AG04449 (cell line): Measurements from ENCODE around the gene INMT.

Experiments
- CTCF ChIA-PET: fragments of 350-600 bp; formaldehyde crosslinking; extraction: SDS; loops from one replicate; lab custom pipeline; 2021; ENCODE audit warnings: antibody characterized with exemption; lab: Yijun Ruan, JAX
- POLR2A ChIA-PET: fragments of 400-600, 350-600 bp; formaldehyde crosslinking; extraction: SDS; loops from one replicate; lab custom pipeline; 2020; ENCODE audit warnings: antibody characterized with exemption, inconsistent platforms; lab: Yijun Ruan, JAX
- DNase-seq: peaks from one replicate; pipeline ENCODE4 v3.0.0-alpha.2; 2010; ENCODE audit warnings: low read depth, low spot score
- H3K4me3 ChIP-seq: 2 replicates; pipeline ENCODE4 v1.5.1; 2011; ENCODE audit warnings: low read depth, mild to moderate bottlenecking, control low read depth, low read length
- CTCF ChIP-seq: IDR thresholded peaks from one replicate; pipeline ENCODE4 v1.5.1; 2011; ENCODE audit warnings: mild to moderate bottlenecking, moderate library complexity, low read length, control low read depth, inconsistent platforms; ENCODE audit not compliant: insufficient read depth; ENCODE audit errors: missing control alignments

INMT gene

GRCh38 chr7:30723776-30724175 is 28.2 kb upstream of the INMT start:
- ChIA-PET POLR2A (no interaction called here), CTCF (interaction anchor here (1.8 kb wide), 1 partner anchor 16 kb away, joined by 10 read pairs; no protein-coding TSS in a partner anchor)
- H3K4me3 ChIP-seq, result no peak overlapping the region
- DNase-seq, result no peak
- no peak for TF ChIP-seq CTCF

GRCh38 chr7:30726296-30727006 is 25.5 kb upstream of the INMT start:
- TF ChIP-seq CTCF, result no peak
- ChIA-PET CTCF (interaction anchor here (0.7 to 1.4 kb wide), 3 partner anchors 12 to 15 kb away, joined by 3 to 8 read pairs (median 3); no protein-coding TSS in a partner anchor), POLR2A (no interaction called here)
- H3K4me3 ChIP-seq, result no peak overlapping the region
- DNase-seq, result no peak

GRCh38 chr7:30727061-30727945 is 24.6 kb upstream of the INMT start:
- ChIA-PET CTCF (interaction anchor here (0.7 to 0.8 kb wide), 3 partner anchors 11 to 14 kb away, joined by 3 read pairs; no protein-coding TSS in a partner anchor), POLR2A (no interaction called here)
- DNase-seq, result no peak
- no peak overlapping the region for H3K4me3 ChIP-seq
- TF ChIP-seq CTCF, result no peak

GRCh38 chr7:30728591-30729100 is 23.3 kb upstream of the INMT start:
- ChIA-PET POLR2A (no interaction called here), CTCF (interaction anchor here (4.3 kb wide), 1 partner anchor 11 kb away, joined by 43 read pairs; no protein-coding TSS in a partner anchor)
- TF ChIP-seq CTCF, result no peak
- H3K4me3 ChIP-seq, result no peak overlapping the region
- DNase-seq, result no peak

- POLR2A ChIA-PET, result no interaction called here
- CTCF ChIA-PET, result interaction anchor here (1.1 to 4.3 kb wide), 2 partner anchors 10 to 13 kb away, joined by 4 to 43 read pairs; no protein-coding TSS in a partner anchor
- TF ChIP-seq CTCF, result no peak
- no peak overlapping the region for H3K4me3 ChIP-seq
- DNase-seq, result no peak
These were observed 22.3 kb upstream of the INMT start for GRCh38 chr7:30729642-30730041.

- no peak for TF ChIP-seq CTCF
- no peak overlapping the region for H3K4me3 ChIP-seq
- ChIA-PET POLR2A (no interaction called here), CTCF (interaction anchor here (1.1 to 4.3 kb wide), 2 partner anchors 10 to 12 kb away, joined by 4 to 43 read pairs; no protein-coding TSS in a partner anchor)
- DNase-seq, result no peak
These were observed 21.8 kb upstream of the INMT start for GRCh38 chr7:30730097-30730496.
